ENCODE data around the gene BCAS3. TPM values are rescaled to one million over a fixed set of nuclear protein-coding genes. Genes with fewer than 3 reads are reported as not detected.

Gene BCAS3
- total RNA-seq, 2 donors from 2014 or later = 12.0 to 15.6 TPM

- no peak for TF ChIP-seq CTCF (IDR thresholded peaks at IDR 0.05)
- DNase-seq (ENCODE audit: low spot score) = no peak
These were observed 379.6 kb downstream of the BCAS3 start for GRCh38 chr17:61057257-61057656.

GRCh38 chr17:61058066-61058465, 380.4 kb downstream of the BCAS3 start:
- no peak overlapping the region for H3K27ac ChIP-seq
- no peak for DNase-seq (ENCODE audit: low spot score)
- no peaks in the 10 kb centered on the region for H3K27me3 ChIP-seq
- no peaks in the 10 kb centered on the region for H3K36me3 ChIP-seq
- no peak overlapping the region for H3K4me3 ChIP-seq
- no peaks in the 10 kb centered on the region for H3K9me3 ChIP-seq
- H3K4me1 ChIP-seq = no peaks in the 10 kb centered on the region
- TF ChIP-seq CTCF (IDR thresholded peaks at IDR 0.05) = no peak

More at GRCh38 chr17:61057257-61057656, 379.6 kb downstream of the BCAS3 start:
- Histone ChIP-seq H3K27ac (no peak overlapping the region), H3K4me1 (no peaks in the 10 kb centered on the region), H3K27me3 (no peaks in the 10 kb centered on the region), H3K36me3 (no peaks in the 10 kb centered on the region), H3K4me3 (no peak overlapping the region), H3K9me3 (no peaks in the 10 kb centered on the region)

- TF ChIP-seq CTCF (IDR thresholded peaks at IDR 0.05) = no peak
- H3K4me1 ChIP-seq = peaks cover 0 to 18% of the 10 kb centered on the region in 2 donors
- no peak for DNase-seq (ENCODE audit: low spot score)
- no peaks in the 10 kb centered on the region for H3K9me3 ChIP-seq
- no peaks in the 10 kb centered on the region for H3K36me3 ChIP-seq
- H3K27ac ChIP-seq = no peak overlapping the region
- no peak overlapping the region for H3K4me3 ChIP-seq
- no peaks in the 10 kb centered on the region for H3K27me3 ChIP-seq
These were observed 385.9 kb downstream of the BCAS3 start for GRCh38 chr17:61063528-61063927.

GRCh38 chr17:61064087-61064951, 386.7 kb downstream of the BCAS3 start:
- H3K4me1 ChIP-seq = peaks cover 0 to 18% of the 10 kb centered on the region in 2 donors
- TF ChIP-seq CTCF (IDR thresholded peaks at IDR 0.05) = no peak

GRCh38 chr17:61065263-61065773, 387.7 kb downstream of the BCAS3 start:
- Histone ChIP-seq H3K27me3 (no peaks in the 10 kb centered on the region), H3K27ac (no peak overlapping the region), H3K36me3 (no peaks in the 10 kb centered on the region), H3K4me1 (peaks cover 0 to 18% of the 10 kb centered on the region in 2 donors), H3K4me3 (no peak overlapping the region), H3K9me3 (no peaks in the 10 kb centered on the region)
- TF ChIP-seq CTCF (IDR thresholded peaks at IDR 0.05) = no peak
- DNase-seq (ENCODE audit: low spot score) = no peak

More at GRCh38 chr17:61064087-61064951, 386.7 kb downstream of the BCAS3 start:
- Histone ChIP-seq H3K36me3 (no peaks in the 10 kb centered on the region), H3K27ac (no peak overlapping the region), H3K9me3 (no peaks in the 10 kb centered on the region), H3K4me3 (no peak overlapping the region), H3K27me3 (no peaks in the 10 kb centered on the region)
- no peak for DNase-seq (ENCODE audit: low spot score)
